Vagina (tissue), 2 donors: ENCODE results near the gene G3BP2.

Experiments
- CTCF ChIP-seq, 3 experiments: fragments of 450-650 bp in 2 of 3; fragments of 200-600 bp in 1 of 3; sonication (generic) in 1 of 3; IDR thresholded peaks; one replicate each; pipeline ENCODE4 v1.5.1; 2017 to 2019; ENCODE audit warnings: antibody characterized with exemption in 3 of 3, mild to moderate bottlenecking in 2 of 3, moderate library complexity in 2 of 3
- POLR2A ChIP-seq, 2 donors: fragments of 450-650 bp; IDR thresholded peaks; one replicate each; pipeline ENCODE4 v1.6.1; 2017; ENCODE audit warnings: antibody characterized with exemption in 2 of 2, mild to moderate bottlenecking in 2 of 2, moderate library complexity in 2 of 2
- POLR2AphosphoS5 ChIP-seq, 2 donors: sonication (generic); formaldehyde crosslinking; IDR thresholded peaks; one replicate each; pipeline ENCODE4 v1.9.0; 2017; ENCODE audit warnings: antibody characterized with exemption in 2 of 2, mild to moderate bottlenecking in 2 of 2, low read depth in 1 of 2; ENCODE audit not compliant: insufficient read depth in 1 of 2

GRCh38 chr4:75623026-75623425, 50.2 kb downstream of the G3BP2 start:
- TF ChIP-seq POLR2AphosphoS5 (IDR thresholded peaks at IDR 0.05; ENCODE audit: insufficient read depth in 1 of 2, low read depth in 1 of 2), result no peak
- TF ChIP-seq CTCF (IDR thresholded peaks at IDR 0.05), result no peak
- TF ChIP-seq POLR2A (IDR thresholded peaks at IDR 0.05), result no peak
